WTC11 (cell line): ENCODE data around the gene PRR30. TPM values are rescaled to one million over a fixed set of nuclear protein-coding genes. Genes with fewer than 3 reads are reported as not detected.

ENCODE experiments used
- ATAC-seq: fragments of 200-7000 bp; cut with Tn5 transposase; 2 replicates; pipeline ENCODE4 v1.10.0; 2021; ENCODE audit warnings: mild to moderate bottlenecking, moderate library complexity
- CTCF ChIA-PET: fragments of 300-600 bp; sonication (Branson Sonifier 250); formaldehyde crosslinking; loops from one replicate; lab custom pipeline; 2021; ENCODE audit warnings: antibody characterized with exemption; lab: Charles Lee
- POLR2A ChIA-PET: fragments of 350-600 bp; sonication (Branson Sonifier 250); formaldehyde crosslinking; loops from one replicate; lab custom pipeline; 2021; ENCODE audit warnings: antibody characterized with exemption; lab: Charles Lee
- DNase-seq: peaks from one replicate; pipeline ENCODE4 v3.0.0; 2021; ENCODE audit warnings: low spot score
- H3K27ac Mint-ChIP-seq: 2 replicates; pipeline ENCODE4 v1.8.0; 2021; ENCODE audit warnings: mixed read lengths
- H3K27me3 Mint-ChIP-seq: 2 replicates; pipeline ENCODE4 v1.8.0; 2021; ENCODE audit warnings: low read depth, mild to moderate bottlenecking, moderate library complexity, mixed read lengths
- H3K36me3 Mint-ChIP-seq: 2 replicates; pipeline ENCODE4 v1.8.0; 2021; ENCODE audit warnings: mixed read lengths
- H3K4me1 Mint-ChIP-seq: 2 replicates; pipeline ENCODE4 v1.8.0; 2022; ENCODE audit warnings: mixed read lengths
- H3K4me3 Mint-ChIP-seq: 2 replicates; pipeline ENCODE4 v1.8.0; 2021; ENCODE audit warnings: mild to moderate bottlenecking, moderate library complexity, mixed read lengths
- H3K9me3 Mint-ChIP-seq: 2 replicates; pipeline ENCODE4 v1.8.0; 2021; ENCODE audit warnings: mixed read lengths
- ATF2 ChIP-seq: sonication (generic); formaldehyde crosslinking; IDR thresholded peaks from 2 replicates; pipeline ENCODE4 v1.8.1; 2022; ENCODE audit warnings: low read depth, missing genetic modification reagents, borderline replicate concordance
- E2F5 ChIP-seq: sonication (generic); formaldehyde crosslinking; IDR thresholded peaks from 2 replicates; pipeline ENCODE4 v1.8.1; 2022; ENCODE audit warnings: mild to moderate bottlenecking, moderate library complexity, missing genetic modification reagents
- ESRRA ChIP-seq: sonication (generic); formaldehyde crosslinking; IDR thresholded peaks from 2 replicates; pipeline ENCODE4 v1.8.1; 2022; ENCODE audit warnings: mild to moderate bottlenecking, missing genetic modification reagents, borderline replicate concordance
- ETV6 ChIP-seq: sonication (generic); formaldehyde crosslinking; IDR thresholded peaks from 2 replicates; pipeline ENCODE4 v1.8.1; 2022; ENCODE audit warnings: mild to moderate bottlenecking, missing genetic modification reagents
- FOXP1 ChIP-seq: sonication (generic); formaldehyde crosslinking; IDR thresholded peaks from 2 replicates; pipeline ENCODE4 v1.8.0; 2022; ENCODE audit warnings: missing genetic modification reagents, mild to moderate bottlenecking, moderate library complexity, borderline replicate concordance
- GRHL2 ChIP-seq: fragments of 250-450 bp; sonication (Bioruptor Pico); IDR thresholded peaks from 2 replicates; pipeline ENCODE4 v1.8.0; 2022; ENCODE audit warnings: mild to moderate bottlenecking, moderate library complexity; ENCODE audit not compliant: insufficient replicate concordance, severe bottlenecking
- HMGA2 ChIP-seq: fragments of 250-450 bp; sonication (Bioruptor Pico); IDR thresholded peaks from 2 replicates; pipeline ENCODE4 v1.4.0; 2021; ENCODE audit warnings: mild to moderate bottlenecking, moderate library complexity
- KAT7 ChIP-seq: sonication (generic); formaldehyde crosslinking; IDR thresholded peaks from 2 replicates; pipeline ENCODE4 v1.8.1; 2023; ENCODE audit warnings: missing genetic modification reagents, mild to moderate bottlenecking, borderline replicate concordance
- NFATC4 ChIP-seq: fragments of 250-450 bp; sonication (Bioruptor Pico); IDR thresholded peaks from 2 replicates; pipeline ENCODE4 v1.9.0; 2021; ENCODE audit warnings: mild to moderate bottlenecking
- NFE2L1 ChIP-seq: sonication (generic); formaldehyde crosslinking; IDR thresholded peaks from 2 replicates; pipeline ENCODE4 v1.8.1; 2023; ENCODE audit warnings: missing genetic modification reagents
- NR1H2 ChIP-seq: sonication (generic); formaldehyde crosslinking; IDR thresholded peaks from 2 replicates; pipeline ENCODE4 v1.9.0; 2021; ENCODE audit warnings: mild to moderate bottlenecking, moderate library complexity, missing genetic modification reagents
- NR3C1 ChIP-seq: sonication (generic); formaldehyde crosslinking; conservative IDR thresholded peaks from 2 replicates; pipeline ENCODE4 v1.8.1; 2023; ENCODE audit warnings: low read depth, mild to moderate bottlenecking, missing genetic modification reagents
- RELA ChIP-seq: sonication (generic); formaldehyde crosslinking; IDR thresholded peaks from 2 replicates; pipeline ENCODE4 v1.8.1; 2022; ENCODE audit warnings: missing genetic modification reagents, mild to moderate bottlenecking, borderline replicate concordance
- TCF7 ChIP-seq: sonication (generic); formaldehyde crosslinking; IDR thresholded peaks from 2 replicates; pipeline ENCODE4 v1.8.0; 2022; ENCODE audit warnings: mild to moderate bottlenecking, low read depth, missing genetic modification reagents, moderate library complexity
- ZBTB21 ChIP-seq: sonication (generic); formaldehyde crosslinking; IDR thresholded peaks from 2 replicates; pipeline ENCODE4 v1.8.1; 2023; ENCODE audit warnings: mild to moderate bottlenecking, missing genetic modification reagents, borderline replicate concordance
- ZNF121 ChIP-seq: sonication (generic); formaldehyde crosslinking; IDR thresholded peaks from 2 replicates; pipeline ENCODE4 v1.8.0; 2023; ENCODE audit warnings: missing genetic modification reagents
- ZNF138 ChIP-seq: sonication (generic); formaldehyde crosslinking; conservative IDR thresholded peaks from 2 replicates; pipeline ENCODE4 v1.8.1; 2022; ENCODE audit warnings: mild to moderate bottlenecking, moderate library complexity, missing genetic modification reagents
- ZNF396 ChIP-seq: fragments of 250-450 bp; sonication (Bioruptor Pico); IDR thresholded peaks from 2 replicates; pipeline ENCODE4 v1.8.0; 2021; ENCODE audit warnings: mild to moderate bottlenecking, moderate library complexity, borderline replicate concordance
- total RNA-seq: library from RNA; stranded (reverse); gene quantifications from 3 replicates; pipeline ENCODE4 v1.2.3, GENCODE V29; 2021
- TF ChIP-seq, protein P1 (sequence below): fragments of 250-450 bp; sonication (Bioruptor Pico); IDR thresholded peaks from 2 replicates; pipeline ENCODE4 v2.1.2; 2022; ENCODE audit warnings: mild to moderate bottlenecking, moderate library complexity
- TF ChIP-seq, protein P2 (sequence below): sonication (generic); formaldehyde crosslinking; IDR thresholded peaks from 2 replicates; pipeline ENCODE4 v1.8.0; 2022; ENCODE audit warnings: mild to moderate bottlenecking, missing genetic modification reagents
- TF ChIP-seq, protein P3 (sequence below): sonication (generic); formaldehyde crosslinking; IDR thresholded peaks from 2 replicates; pipeline ENCODE4 v1.8.0; 2023; ENCODE audit warnings: missing genetic modification reagents
- TF ChIP-seq, protein P4 (sequence below): fragments of 250-450 bp; sonication (Bioruptor Pico); IDR thresholded peaks from 2 replicates; pipeline ENCODE4 v1.9.0; 2021; ENCODE audit warnings: mild to moderate bottlenecking
- TF ChIP-seq, protein P5 (sequence below): sonication (generic); formaldehyde crosslinking; IDR thresholded peaks from 2 replicates; pipeline ENCODE4 v1.8.1; 2023; ENCODE audit warnings: mild to moderate bottlenecking, moderate library complexity, missing genetic modification reagents

Gene PRR30
- total RNA-seq, 1 experiment from 2014 or later, result not detected

- Mint-ChIP-seq H3K36me3 (no peaks in the 10 kb centered on the region), H3K9me3 (no peaks in the 10 kb centered on the region), H3K4me3 (no peak overlapping the region; the same call in 1 of the 2 replicates), H3K27ac (no peak overlapping the region), H3K27me3 (peaks cover 48% of the 10 kb centered on the region), H3K4me1 (peaks cover 16% of the 10 kb centered on the region; the same call in 1 of the 2 replicates)
- ChIA-PET POLR2A (interaction anchor here (0.7 kb wide), 1 partner anchor 285 kb away, joined by 3 read pairs; no protein-coding TSS in a partner anchor), CTCF (no interaction called here)
- DNase-seq (no peak), ATAC-seq (no peak)
- TF ChIP-seq E2F5 (no peak), HMGA2 (CRISPR knock-in tag) (no peak), ATF2 (CRISPR knock-in tag) (no peak), NR1H2 (CRISPR knock-in tag) (no peak), ZNF138 (CRISPR knock-in tag) (no peak), FOXP1 (CRISPR knock-in tag) (no peak), GRHL2 (CRISPR knock-in tag) (no peak), ZNF121 (CRISPR knock-in tag) (no peak)
- TF ChIP-seq, protein P1, sequence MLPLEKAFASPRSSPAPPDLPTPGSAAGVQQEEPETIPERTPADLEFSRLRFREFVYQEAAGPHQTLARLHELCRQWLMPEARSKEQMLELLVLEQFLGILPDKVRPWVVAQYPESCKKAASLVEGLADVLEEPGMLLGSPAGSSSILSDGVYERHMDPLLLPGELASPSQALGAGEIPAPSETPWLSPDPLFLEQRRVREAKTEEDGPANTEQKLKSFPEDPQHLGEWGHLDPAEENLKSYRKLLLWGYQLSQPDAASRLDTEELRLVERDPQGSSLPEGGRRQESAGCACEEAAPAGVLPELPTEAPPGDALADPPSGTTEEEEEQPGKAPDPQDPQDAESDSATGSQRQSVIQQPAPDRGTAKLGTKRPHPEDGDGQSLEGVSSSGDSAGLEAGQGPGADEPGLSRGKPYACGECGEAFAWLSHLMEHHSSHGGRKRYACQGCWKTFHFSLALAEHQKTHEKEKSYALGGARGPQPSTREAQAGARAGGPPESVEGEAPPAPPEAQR (CRISPR knock-in tag), result no peak
- TF ChIP-seq, protein P2, sequence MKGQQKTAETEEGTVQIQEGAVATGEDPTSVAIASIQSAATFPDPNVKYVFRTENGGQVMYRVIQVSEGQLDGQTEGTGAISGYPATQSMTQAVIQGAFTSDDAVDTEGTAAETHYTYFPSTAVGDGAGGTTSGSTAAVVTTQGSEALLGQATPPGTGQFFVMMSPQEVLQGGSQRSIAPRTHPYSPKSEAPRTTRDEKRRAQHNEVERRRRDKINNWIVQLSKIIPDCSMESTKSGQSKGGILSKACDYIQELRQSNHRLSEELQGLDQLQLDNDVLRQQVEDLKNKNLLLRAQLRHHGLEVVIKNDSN (CRISPR knock-in tag), result no peak
- TF ChIP-seq, protein P3, sequence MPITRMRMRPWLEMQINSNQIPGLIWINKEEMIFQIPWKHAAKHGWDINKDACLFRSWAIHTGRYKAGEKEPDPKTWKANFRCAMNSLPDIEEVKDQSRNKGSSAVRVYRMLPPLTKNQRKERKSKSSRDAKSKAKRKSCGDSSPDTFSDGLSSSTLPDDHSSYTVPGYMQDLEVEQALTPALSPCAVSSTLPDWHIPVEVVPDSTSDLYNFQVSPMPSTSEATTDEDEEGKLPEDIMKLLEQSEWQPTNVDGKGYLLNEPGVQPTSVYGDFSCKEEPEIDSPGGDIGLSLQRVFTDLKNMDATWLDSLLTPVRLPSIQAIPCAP (CRISPR knock-in tag), result no peak
- TF ChIP-seq, protein P4, sequence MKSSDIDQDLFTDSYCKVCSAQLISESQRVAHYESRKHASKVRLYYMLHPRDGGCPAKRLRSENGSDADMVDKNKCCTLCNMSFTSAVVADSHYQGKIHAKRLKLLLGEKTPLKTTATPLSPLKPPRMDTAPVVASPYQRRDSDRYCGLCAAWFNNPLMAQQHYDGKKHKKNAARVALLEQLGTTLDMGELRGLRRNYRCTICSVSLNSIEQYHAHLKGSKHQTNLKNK, result no peak
Observed at GRCh38 chr2:27125104-27125503, 14.1 kb downstream of the PRR30 start.

DNA sequence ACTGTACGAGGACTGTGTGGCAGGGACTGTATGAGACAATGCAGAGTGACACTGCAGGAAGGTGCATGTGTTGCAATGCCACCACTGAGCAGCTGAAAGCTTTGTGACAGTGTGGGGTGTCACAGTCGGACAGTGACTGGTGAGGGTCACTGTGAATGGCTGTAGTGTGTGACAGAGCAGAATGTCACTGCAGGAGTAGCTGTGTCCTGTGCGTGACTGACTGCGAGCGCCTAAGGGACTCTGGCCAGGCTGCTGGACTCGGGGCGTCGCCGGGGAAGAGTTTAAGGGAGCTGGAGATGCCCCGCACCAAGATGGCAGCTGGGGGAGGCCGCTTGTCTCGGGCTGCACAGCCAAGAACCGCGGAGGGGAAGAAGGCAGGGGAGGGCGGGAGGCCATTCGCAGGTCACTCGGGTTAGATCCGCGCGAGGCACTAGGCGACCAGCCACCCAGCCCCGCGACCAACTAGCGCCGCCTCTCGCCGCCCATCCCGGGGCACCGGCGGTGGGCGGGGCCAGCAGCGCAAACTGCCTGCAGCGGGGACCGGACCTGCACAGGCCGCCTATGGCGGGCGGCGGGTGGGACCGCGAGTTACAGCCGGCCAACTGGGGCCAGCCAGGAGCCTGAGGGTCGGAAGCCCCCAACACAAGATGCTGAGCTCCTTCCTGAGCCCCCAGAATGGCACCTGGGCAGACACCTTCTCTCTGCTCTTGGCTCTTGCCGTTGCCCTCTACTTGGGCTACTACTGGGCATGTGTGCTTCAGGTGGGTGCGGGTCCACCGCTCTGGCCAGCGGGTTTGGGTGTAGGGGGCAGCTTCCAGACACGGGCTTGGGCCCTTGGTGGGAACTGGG, 15.7 kb downstream of the PRR30 start, which contains the start of gene ABHD1:
Gene ABHD1 (plus strand): TSS at position 514 of the 849 bp plus-strand sequence. CDS start 134 bp downstream, at position 648.
- ATAC-seq (peak; percentile 84), DNase-seq (peak; percentile 71)
- H3K27ac Mint-ChIP-seq, result no peak within 1 kb of the TSS
- peaks cover 16% of the 10 kb centered on the region; the same call in 1 of the 2 replicates for H3K4me1 Mint-ChIP-seq
- no peaks in the 10 kb centered on the region for H3K36me3 Mint-ChIP-seq
- peaks cover 62% of the 10 kb centered on the region for H3K27me3 Mint-ChIP-seq
- H3K4me3 Mint-ChIP-seq, result peak within 1 kb of the TSS; percentile 84
- ChIA-PET POLR2A (interaction anchor here (0.7 to 1.6 kb wide), 3 partner anchors 10 to 185 kb away, joined by 3 to 9 read pairs (median 4); partner anchors contain the start of genes PREB and UCN), CTCF (interaction anchor here (0.9 to 3.1 kb wide), 9 partner anchors 9 to 158 kb away, joined by 3 to 33 read pairs (median 4); partner anchors contain the start of genes KHK, PREB and TRIM54)
- H3K9me3 Mint-ChIP-seq, result no peaks in the 10 kb centered on the region
- TF ChIP-seq KAT7 (CRISPR knock-in tag), result 0 out of 2 replicates have a peak, but pooled peaks have one; percentile 35
- TF ChIP-seq ESRRA (CRISPR knock-in tag), result peak; percentile 15; the same call in 1 of the 2 replicates
- no peak for TF ChIP-seq RELA (CRISPR knock-in tag)
- TF ChIP-seq NR3C1 (CRISPR knock-in tag), result no peak
- TF ChIP-seq, protein P5, sequence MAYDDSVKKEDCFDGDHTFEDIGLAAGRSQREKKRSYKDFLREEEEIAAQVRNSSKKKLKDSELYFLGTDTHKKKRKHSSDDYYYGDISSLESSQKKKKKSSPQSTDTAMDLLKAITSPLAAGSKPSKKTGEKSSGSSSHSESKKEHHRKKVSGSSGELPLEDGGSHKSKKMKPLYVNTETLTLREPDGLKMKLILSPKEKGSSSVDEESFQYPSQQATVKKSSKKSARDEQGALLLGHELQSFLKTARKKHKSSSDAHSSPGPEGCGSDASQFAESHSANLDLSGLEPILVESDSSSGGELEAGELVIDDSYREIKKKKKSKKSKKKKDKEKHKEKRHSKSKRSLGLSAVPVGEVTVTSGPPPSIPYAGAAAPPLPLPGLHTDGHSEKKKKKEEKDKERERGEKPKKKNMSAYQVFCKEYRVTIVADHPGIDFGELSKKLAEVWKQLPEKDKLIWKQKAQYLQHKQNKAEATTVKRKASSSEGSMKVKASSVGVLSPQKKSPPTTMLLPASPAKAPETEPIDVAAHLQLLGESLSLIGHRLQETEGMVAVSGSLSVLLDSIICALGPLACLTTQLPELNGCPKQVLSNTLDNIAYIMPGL (CRISPR knock-in tag), result peak; percentile 54; the same call in 1 of the 2 replicates
- no peak for TF ChIP-seq NFATC4
- TF ChIP-seq ETV6 (CRISPR knock-in tag), result peak; percentile 82; the same call in 1 of the 2 replicates
- TF ChIP-seq TCF7, result 0 out of 2 replicates have a peak, but pooled peaks have one; percentile 52
- 0 out of 2 replicates have a peak, but pooled peaks have one; percentile 36 for TF ChIP-seq FOXP1 (CRISPR knock-in tag)
- no peak for TF ChIP-seq ZNF396 (CRISPR knock-in tag)
- TF ChIP-seq E2F5, result peak; percentile 30; the same call in 1 of the 2 replicates
- no peak for TF ChIP-seq GRHL2 (CRISPR knock-in tag)
- TF ChIP-seq NFE2L1 (CRISPR knock-in tag), result 0 out of 2 replicates have a peak, but pooled peaks have one; percentile 45
- TF ChIP-seq ZBTB21 (CRISPR knock-in tag), result no peak
